Osteoblast (primary cell): ENCODE results near the gene EYS. TPM values are rescaled to one million over a fixed set of nuclear protein-coding genes. Genes with fewer than 3 reads are reported as not detected.

Experiments used
- DNase-seq: peaks from one replicate; pipeline ENCODE4 v3.0.0; 2011; ENCODE audit warnings: low spot score, mixed read lengths; ENCODE audit not compliant: insufficient read length; ENCODE audit errors: missing footprints
- H2AFZ ChIP-seq: 2 replicates; pipeline ENCODE4 v1.6.0; 2011; ENCODE audit warnings: mild to moderate bottlenecking, low read length
- H3K27ac ChIP-seq: 2 replicates; pipeline ENCODE4 v1.5.1; 2011; ENCODE audit warnings: mild to moderate bottlenecking, low read depth, low read length, moderate library complexity
- H3K27me3 ChIP-seq: 2 replicates; pipeline ENCODE4 v1.6.0; 2012; ENCODE audit warnings: mild to moderate bottlenecking, control low read depth, inconsistent platforms, low read length, moderate library complexity; ENCODE audit not compliant: insufficient read depth
- H3K36me3 ChIP-seq: 2 replicates; pipeline ENCODE4 v1.5.1; 2011; ENCODE audit warnings: mild to moderate bottlenecking, low read length, control low read depth, moderate library complexity; ENCODE audit not compliant: insufficient read depth
- H3K4me1 ChIP-seq: 2 replicates; pipeline ENCODE4 v1.5.1; 2011; ENCODE audit warnings: mild to moderate bottlenecking, low read length, control low read depth, moderate library complexity; ENCODE audit not compliant: insufficient read depth
- H3K4me2 ChIP-seq: 2 replicates; pipeline ENCODE4 v1.6.0; 2011; ENCODE audit warnings: mild to moderate bottlenecking, low read length; ENCODE audit not compliant: insufficient read depth
- H3K4me3 ChIP-seq: fragments of 200-600 bp; sonication (generic); 3 replicates; pipeline ENCODE4 v1.5.1; 2012; ENCODE audit warnings: mild to moderate bottlenecking, low read length, inconsistent platforms; ENCODE audit not compliant: insufficient read depth
- H3K79me2 ChIP-seq: 2 replicates; pipeline ENCODE4 v1.6.0; 2012; ENCODE audit warnings: mild to moderate bottlenecking, low read length, control low read depth, inconsistent platforms; ENCODE audit not compliant: insufficient read depth
- H3K9me3 ChIP-seq: 2 replicates; pipeline ENCODE4 v1.5.1; 2011; ENCODE audit warnings: low read depth, low read length, control low read depth
- H4K20me1 ChIP-seq: 2 replicates; pipeline ENCODE4 v1.6.0; 2012; ENCODE audit warnings: mild to moderate bottlenecking, low read length, control low read depth; ENCODE audit not compliant: insufficient read depth
- CTCF ChIP-seq: IDR thresholded peaks from 2 replicates; pipeline ENCODE4 v1.5.1; 2011; ENCODE audit warnings: mild to moderate bottlenecking, low read depth, low read length, moderate library complexity; ENCODE audit errors: extremely low read depth
- total RNA-seq: library from RNA; depleted of rRNA; stranded (reverse); fragments of >200 nt; gene quantifications from 2 replicates; pipeline ENCODE4 v1.2.3, GENCODE V29; 2012

Gene EYS
- total RNA-seq, 1 donor: under 0.01 TPM

- H3K79me2 ChIP-seq: no peaks in the 10 kb centered on the region
- no peak for TF ChIP-seq CTCF
- H3K27me3 ChIP-seq: no peaks in the 10 kb centered on the region
- H3K27ac ChIP-seq: no peak overlapping the region
- no peak overlapping the region for H3K4me3 ChIP-seq
- no peaks in the 10 kb centered on the region for H4K20me1 ChIP-seq
- no peak for DNase-seq
- no peaks in the 10 kb centered on the region for H3K9me3 ChIP-seq
- no peaks in the 10 kb centered on the region for H3K4me1 ChIP-seq
- H2AFZ ChIP-seq: no peak overlapping the region
- H3K4me2 ChIP-seq: no peak overlapping the region
- no peaks in the 10 kb centered on the region for H3K36me3 ChIP-seq
Observed at GRCh38 chr6:64602993-64603392, 1104.0 kb downstream of the EYS start.

- Histone ChIP-seq H2AFZ (no peak overlapping the region), H3K27ac (no peak overlapping the region), H3K79me2 (no peaks in the 10 kb centered on the region), H3K27me3 (no peaks in the 10 kb centered on the region), H3K36me3 (no peaks in the 10 kb centered on the region), H3K9me3 (no peaks in the 10 kb centered on the region), H3K4me3 (no peak overlapping the region), H3K4me2 (no peak overlapping the region), H4K20me1 (no peaks in the 10 kb centered on the region), H3K4me1 (no peaks in the 10 kb centered on the region)
- no peak for TF ChIP-seq CTCF
- no peak for DNase-seq
Observed at GRCh38 chr6:64591676-64592036, 1115.4 kb downstream of the EYS start.

- no peaks in the 10 kb centered on the region for H3K79me2 ChIP-seq
- H3K36me3 ChIP-seq: no peaks in the 10 kb centered on the region
- no peaks in the 10 kb centered on the region for H3K27me3 ChIP-seq
- H3K4me2 ChIP-seq: no peak overlapping the region
- H2AFZ ChIP-seq: no peak overlapping the region
- H3K9me3 ChIP-seq: no peaks in the 10 kb centered on the region
- H3K4me3 ChIP-seq: no peak overlapping the region
- H3K27ac ChIP-seq: no peak overlapping the region
- no peaks in the 10 kb centered on the region for H3K4me1 ChIP-seq
- H4K20me1 ChIP-seq: no peaks in the 10 kb centered on the region
- DNase-seq: no peak
- TF ChIP-seq CTCF: no peak
Observed at GRCh38 chr6:64590965-64591675, 1115.9 kb downstream of the EYS start.

- no peaks in the 10 kb centered on the region for H3K36me3 ChIP-seq
- no peak for DNase-seq
- TF ChIP-seq CTCF: no peak
- H4K20me1 ChIP-seq: no peaks in the 10 kb centered on the region
- no peak overlapping the region for H2AFZ ChIP-seq
- no peak overlapping the region for H3K4me2 ChIP-seq
- no peaks in the 10 kb centered on the region for H3K9me3 ChIP-seq
- H3K4me1 ChIP-seq: no peaks in the 10 kb centered on the region
- no peaks in the 10 kb centered on the region for H3K27me3 ChIP-seq
- H3K27ac ChIP-seq: no peak overlapping the region
- H3K79me2 ChIP-seq: no peaks in the 10 kb centered on the region
- no peak overlapping the region for H3K4me3 ChIP-seq
Observed at GRCh38 chr6:64589961-64590360, 1117.1 kb downstream of the EYS start.
